Tibial artery (tissue), 4 donors: ENCODE data around the gene SELENOT.
"Not testable (repeated sequence)": the region's sequence is repeated elsewhere in the genome, so short reads cannot be mapped to it uniquely, and the experiment has no call there.

Experiments used
- DNase-seq, 2 donors: peaks; one replicate each; pipeline ENCODE4 v3.0.0-alpha.2; 2019
- H3K27ac ChIP-seq, 2 donors: fragments of 200-600 bp; sonication (generic) in 1 of 2; 1 replicate in 1 of 2; 2 replicates in 1 of 2; pipeline ENCODE4 v1.5.1; 2018 to 2019; ENCODE audit warnings: mild to moderate bottlenecking in 1 of 2
- H3K27me3 ChIP-seq, 2 donors: fragments of 200-600 bp; sonication (generic) in 1 of 2; one replicate each; pipeline versions ENCODE4 v1.5.1 to v1.6.0; 2016 to 2019
- H3K36me3 ChIP-seq, 3 donors: fragments of 200-600 bp; sonication (generic) in 2 of 3; one replicate each; pipeline ENCODE4 v1.5.1; 2016 to 2019; ENCODE audit warnings: mild to moderate bottlenecking in 2 of 3
- H3K4me1 ChIP-seq, 4 donors: fragments of 200-600 bp; sonication (generic) in 2 of 4; 1 replicate in 3 of 4; 2 replicates in 1 of 4; pipeline ENCODE4 v1.5.1; 2016 to 2019
- H3K4me3 ChIP-seq, 2 donors: fragments of 200-600 bp; sonication (generic) in 1 of 2; 1 replicate in 1 of 2; 2 replicates in 1 of 2; pipeline ENCODE4 v1.5.1; 2018 to 2019; ENCODE audit warnings: mild to moderate bottlenecking in 2 of 2
- H3K9me3 ChIP-seq, 3 donors: fragments of 200-600 bp; sonication (generic) in 1 of 3; one replicate each; pipeline ENCODE4 v1.5.1; 2016 to 2019
- CTCF ChIP-seq, 2 experiments: fragments of 200-600 bp in 1 of 2; fragments of 450-650 bp in 1 of 2; IDR thresholded peaks; one replicate each; pipeline ENCODE4 v1.5.1; 2017 to 2019; ENCODE audit warnings: antibody characterized with exemption in 2 of 2, mild to moderate bottlenecking in 1 of 2, moderate library complexity in 1 of 2
- intact Hi-C: fragments of 100-400 bp; cut with DNase I; formaldehyde crosslinking; loops from one replicate; pipeline ENCODE4 v1.15.0; 2023; ENCODE audit warnings: low total_unique reads

SELENOT gene

GRCh38 chr3:150620002-150620689 is 17.0 kb downstream of the SELENOT start:
- peaks cover under 1 to 4% (median 2%) of the 10 kb centered on the region in 3 donors for H3K36me3 ChIP-seq
- no peaks in the 10 kb centered on the region for H3K27me3 ChIP-seq
- no peak overlapping the region for H3K4me3 ChIP-seq
- TF ChIP-seq CTCF (IDR thresholded peaks at IDR 0.05) = no peak
- H3K27ac ChIP-seq = no peak overlapping the region
- peaks cover 0 to 43% (median 8%) of the 10 kb centered on the region in 4 donors for H3K4me1 ChIP-seq
- intact Hi-C loops = no loop called here
- no peaks in the 10 kb centered on the region for H3K9me3 ChIP-seq
- DNase-seq = no peak

GRCh38 chr3:150622955-150623354 is 19.8 kb downstream of the SELENOT start:
- Histone ChIP-seq H3K4me1 (peaks cover 0 to 35% (median 8%) of the 10 kb centered on the region in 4 donors), H3K36me3 (peaks cover 26 to 29% (median 29%) of the 10 kb centered on the region in 3 donors)
- H3K27ac ChIP-seq, DNase-seq, H3K9me3 ChIP-seq, H3K4me3 ChIP-seq, H3K27me3 ChIP-seq, intact Hi-C loops: not testable (repeated sequence)

GRCh38 chr3:150623945-150624344 is 20.8 kb downstream of the SELENOT start:
- no peak for DNase-seq
- peaks cover 0 to 35% (median 8%) of the 10 kb centered on the region in 4 donors for H3K4me1 ChIP-seq
- intact Hi-C loops = no loop called here
- no peaks in the 10 kb centered on the region for H3K9me3 ChIP-seq
- no peak overlapping the region for H3K27ac ChIP-seq
- no peaks in the 10 kb centered on the region for H3K27me3 ChIP-seq
- H3K4me3 ChIP-seq = no peak overlapping the region
- peaks cover 31 to 39% (median 37%) of the 10 kb centered on the region in 3 donors for H3K36me3 ChIP-seq
- TF ChIP-seq CTCF (IDR thresholded peaks at IDR 0.05) = no peak

- intact Hi-C loops = no loop called here
- no peak for DNase-seq
- H3K27ac ChIP-seq = no peak overlapping the region
- H3K27me3 ChIP-seq = no peaks in the 10 kb centered on the region
- H3K4me3 ChIP-seq = no peak overlapping the region
- H3K36me3 ChIP-seq = peaks cover 37 to 49% (median 48%) of the 10 kb centered on the region in 3 donors
- H3K9me3 ChIP-seq = no peaks in the 10 kb centered on the region
- H3K4me1 ChIP-seq = peaks cover 0 to 29% (median 8%) of the 10 kb centered on the region in 4 donors
- TF ChIP-seq CTCF (IDR thresholded peaks at IDR 0.05) = no peak
Observed at GRCh38 chr3:150626148-150626930, 23.2 kb downstream of the SELENOT start.

GRCh38 chr3:150627557-150627956 is 24.4 kb downstream of the SELENOT start:
- Histone ChIP-seq H3K36me3 (peaks cover 37 to 52% (median 48%) of the 10 kb centered on the region in 3 donors), H3K4me1 (peaks cover 0 to 20% (median 5%) of the 10 kb centered on the region in 4 donors), H3K4me3 (no peak overlapping the region), H3K27ac (no peak overlapping the region), H3K9me3 (no peaks in the 10 kb centered on the region), H3K27me3 (no peaks in the 10 kb centered on the region)
- DNase-seq = no peak
- TF ChIP-seq CTCF (IDR thresholded peaks at IDR 0.05) = no peak
- intact Hi-C loops = no loop called here
